GM19467 (cell line): ENCODE measurements around the gene C1orf52.

Source experiments
- ATAC-seq: cut with Tn5 transposase; IDR thresholded peaks from one replicate; pipeline ENCODE4 v1.9.1; 2021; ENCODE audit warnings: mild to moderate bottlenecking, moderate library complexity; ENCODE audit not compliant: unreplicated experiment

C1orf52 gene

DNA sequence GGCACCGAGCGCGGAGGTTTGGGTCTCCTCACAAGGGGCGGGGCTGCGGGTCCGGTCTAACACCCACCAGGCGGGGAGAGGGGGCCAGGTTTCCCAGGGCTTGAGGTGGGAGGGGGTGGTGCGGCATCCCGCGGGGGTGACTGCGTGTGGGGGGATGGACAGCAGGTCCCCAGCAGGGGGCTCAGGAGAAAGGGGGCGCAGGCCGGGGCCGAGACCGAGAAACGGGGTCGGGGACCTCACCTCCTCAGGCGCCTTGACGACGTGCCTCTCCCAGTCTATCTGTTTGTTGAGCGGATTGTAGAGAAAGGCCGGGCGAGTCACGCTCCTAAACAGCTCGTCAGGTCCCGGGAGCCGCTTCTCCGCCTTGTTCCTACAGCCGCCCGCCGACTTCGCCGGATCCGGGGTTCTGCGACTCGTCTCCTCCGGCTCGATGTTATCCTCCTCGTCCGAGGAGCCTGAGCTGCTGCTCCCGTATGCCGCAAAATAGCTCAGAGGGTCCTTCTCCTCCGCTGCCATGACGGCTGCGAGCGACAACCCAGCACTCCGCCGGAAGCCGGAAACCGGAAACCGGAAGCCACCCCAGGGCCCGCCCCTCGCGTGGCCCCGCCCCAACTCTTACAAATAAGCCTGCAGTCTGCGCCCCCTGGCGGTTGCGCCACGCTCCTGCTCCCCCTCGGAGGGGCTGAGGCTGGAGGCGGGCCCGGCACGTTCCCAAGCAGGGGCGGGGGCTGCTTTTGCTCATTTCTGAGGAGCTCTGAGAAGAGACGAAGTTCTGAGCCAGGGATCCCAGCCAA, at the start of gene C1orf52:
Gene C1orf52, minus strand, starts transcription at position 545 of the 794 bp plus-strand sequence. Its CDS starts 29 bp downstream, at position 516.
- ATAC-seq, result peak; percentile 98

DNA sequence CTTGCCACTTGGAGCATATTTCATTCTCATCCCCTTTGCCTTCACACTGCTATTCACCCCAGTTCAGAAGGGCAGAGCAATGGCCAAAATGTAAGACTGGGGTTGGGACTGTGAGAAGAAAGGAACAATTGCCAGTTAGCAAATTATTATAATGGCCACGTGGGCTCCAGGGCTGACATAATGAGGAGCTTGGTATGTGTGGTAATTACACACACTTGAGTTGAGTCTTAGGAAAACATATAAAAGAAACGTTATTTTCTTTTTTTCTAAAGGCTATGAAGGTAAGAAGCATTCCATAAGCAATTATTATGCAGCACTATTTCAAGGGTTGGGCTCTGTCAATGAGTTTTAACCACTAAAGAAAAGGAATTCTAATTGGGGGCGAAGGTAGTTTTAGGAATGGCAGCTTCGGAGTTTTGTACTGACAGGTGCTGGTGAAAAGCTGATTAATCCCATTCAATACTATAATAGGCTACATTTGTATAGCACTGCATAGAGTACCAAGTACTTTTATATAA, 49.4 kb upstream of the C1orf52 start:
- no peak for ATAC-seq

DNA sequence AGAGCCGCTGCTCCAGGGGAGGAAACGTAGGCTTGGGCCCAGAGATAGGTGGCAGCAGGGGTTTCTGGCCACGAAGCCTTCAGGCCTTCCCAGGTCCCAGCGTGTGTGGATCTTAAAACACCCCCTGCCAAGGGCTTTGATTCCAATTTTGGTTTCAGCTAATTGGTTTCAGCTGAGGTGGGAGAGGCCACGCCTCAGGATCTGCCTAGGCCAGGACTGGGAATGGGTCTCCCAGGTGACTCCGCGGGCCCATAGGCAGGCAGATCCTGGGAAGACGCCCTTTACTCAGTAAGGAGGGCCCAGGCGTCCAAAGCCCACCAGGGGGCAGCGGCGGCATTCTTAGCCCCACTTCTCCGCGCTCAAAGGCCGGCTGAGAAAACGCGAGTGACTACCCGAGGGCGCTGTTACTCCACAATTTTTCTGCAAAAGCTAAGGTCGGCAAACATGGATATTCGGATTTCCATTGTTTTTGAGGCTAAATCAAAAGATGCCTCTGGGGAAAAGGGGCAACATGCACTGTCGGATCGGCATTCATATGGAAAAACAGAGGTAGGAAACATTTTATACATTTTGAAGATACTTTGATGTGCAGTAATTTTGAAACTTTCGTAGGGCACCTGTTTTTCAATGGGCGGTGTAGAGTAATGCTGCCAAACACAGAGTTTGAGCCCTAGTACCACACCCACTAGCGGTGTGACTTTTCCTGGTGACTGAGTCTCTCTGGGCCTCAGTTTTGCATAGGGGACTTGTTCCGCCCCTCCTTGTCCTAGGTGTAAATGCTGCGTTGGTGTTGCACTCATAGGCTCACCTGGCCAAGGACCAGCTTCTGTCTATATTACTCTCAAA, 48.7 kb upstream of the C1orf52 start:
- peak; percentile 75 for ATAC-seq

DNA sequence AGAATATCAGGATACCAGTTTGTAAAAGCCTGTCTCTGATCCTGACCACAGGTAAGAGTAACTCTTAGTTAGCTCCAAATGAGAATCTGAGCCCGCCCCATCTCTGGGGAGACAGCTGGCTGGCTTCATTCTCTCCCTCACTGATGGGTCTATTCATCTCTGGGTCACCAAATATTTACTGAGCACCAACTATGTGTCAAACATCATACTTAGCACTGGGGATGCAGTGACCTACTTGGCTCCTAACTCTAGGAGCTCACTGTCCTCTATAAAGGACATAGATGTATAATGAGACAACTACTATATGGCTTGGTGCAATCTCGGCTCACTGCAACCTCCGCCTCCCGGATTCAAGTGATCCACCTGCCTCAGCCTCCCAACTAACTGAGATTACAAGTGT, 46.8 kb upstream of the C1orf52 start:
- ATAC-seq, result no peak

DNA sequence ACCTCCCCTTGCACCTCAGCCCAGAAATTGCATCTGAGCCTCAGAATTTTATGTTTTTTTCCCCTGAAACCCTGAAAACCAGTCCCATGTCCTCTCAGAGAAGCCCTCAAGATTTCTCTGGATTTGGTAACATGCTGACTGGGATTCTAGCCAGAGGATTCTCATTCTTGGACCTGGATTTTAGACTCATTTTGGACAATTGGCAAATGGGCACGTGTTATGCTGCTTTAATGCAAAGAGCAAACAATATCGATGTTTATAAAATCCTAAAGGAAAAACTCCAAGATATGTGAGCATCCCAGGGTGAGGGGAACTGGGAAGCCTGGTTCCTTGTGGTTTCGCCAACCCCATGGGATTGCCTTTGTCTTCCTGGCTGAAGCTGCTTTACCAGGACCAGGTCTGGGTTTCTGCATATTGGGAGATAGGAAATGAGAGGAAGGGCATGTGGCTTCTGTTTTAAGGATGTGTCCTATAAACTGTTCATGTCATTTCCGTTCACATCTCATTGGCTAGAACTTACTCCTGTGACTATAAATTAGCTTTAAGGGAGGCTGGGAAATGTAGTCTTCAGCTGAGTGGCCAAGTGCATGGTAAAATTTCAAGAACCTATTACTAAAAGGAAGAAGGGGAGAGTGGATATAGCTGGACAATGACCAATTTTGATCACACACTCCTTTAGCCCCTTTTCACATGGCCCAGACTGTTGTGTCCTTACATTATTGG, 44.1 kb upstream of the C1orf52 start:
- no peak for ATAC-seq

DNA sequence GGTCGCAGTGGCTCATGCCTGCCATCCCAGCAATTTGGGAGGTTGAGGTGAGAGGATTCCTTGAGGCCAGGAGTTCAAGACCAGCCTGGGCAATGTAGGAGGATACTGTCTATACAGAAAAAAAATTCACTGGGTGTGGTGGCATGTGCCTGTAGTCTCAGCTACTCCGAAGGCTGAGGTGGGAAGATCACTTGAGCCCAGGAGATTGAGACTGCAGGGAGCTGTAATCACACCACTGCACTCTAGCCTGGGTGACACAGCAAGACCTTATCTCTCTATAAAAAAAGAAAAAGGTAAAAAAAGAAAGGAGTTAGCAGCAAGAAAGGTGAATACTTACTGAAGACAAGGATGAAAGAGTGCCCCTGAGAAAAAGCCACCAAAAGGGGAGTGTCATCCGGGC, 40.7 kb upstream of the C1orf52 start:
- no peak for ATAC-seq

DNA sequence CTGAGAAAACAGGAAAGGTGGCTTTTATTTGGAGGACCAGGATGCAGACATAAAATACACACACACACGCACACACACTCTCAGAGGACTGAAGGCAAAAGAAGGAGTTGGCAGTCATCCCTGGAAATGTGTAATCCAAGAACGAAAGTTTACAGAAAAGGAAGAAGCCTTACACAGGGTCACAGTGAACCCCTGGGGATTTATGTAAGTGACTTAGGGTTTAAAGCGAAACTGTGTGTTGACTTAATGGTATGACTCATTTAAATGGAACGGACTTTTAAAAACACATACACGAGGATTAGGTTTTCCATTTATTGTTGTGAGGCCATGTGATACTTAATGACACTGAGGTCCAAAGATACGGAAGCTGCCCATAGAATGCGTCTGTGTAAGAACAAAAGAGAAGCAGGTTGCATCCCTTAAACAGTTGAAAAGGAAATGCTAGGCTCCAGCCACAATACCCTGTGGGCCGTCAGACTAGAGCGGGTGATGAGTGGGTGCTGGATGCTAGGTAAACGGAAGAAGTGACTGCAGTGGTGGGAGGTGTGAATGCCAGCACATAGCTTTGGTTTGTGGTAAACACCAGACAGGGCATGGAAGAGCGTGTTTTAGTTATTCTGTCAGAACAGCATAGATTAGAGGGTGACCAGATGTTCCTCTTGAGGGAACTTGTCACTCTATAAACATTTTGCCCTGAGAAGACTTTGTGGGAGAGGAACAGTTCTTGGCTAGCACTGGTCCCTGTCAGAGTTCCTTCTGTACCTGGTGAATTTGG, 38.6 kb upstream of the C1orf52 start:
- peak; percentile 95 for ATAC-seq

DNA sequence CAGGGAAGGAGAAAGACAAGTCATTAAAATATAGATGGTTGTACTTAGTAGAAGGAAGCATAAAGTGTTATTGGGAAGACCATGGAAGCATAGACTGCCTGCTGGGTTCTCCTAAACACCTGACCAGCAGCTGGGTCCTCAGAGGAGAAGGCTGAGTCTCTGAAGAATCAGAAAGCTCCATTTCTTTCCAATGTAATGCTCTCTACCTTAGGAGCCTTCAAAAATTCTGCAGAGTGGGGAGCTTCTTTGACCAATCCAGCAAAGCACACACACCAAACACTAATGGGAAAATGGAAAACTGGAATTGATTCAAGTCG, 38.0 kb upstream of the C1orf52 start:
- no peak for ATAC-seq

DNA sequence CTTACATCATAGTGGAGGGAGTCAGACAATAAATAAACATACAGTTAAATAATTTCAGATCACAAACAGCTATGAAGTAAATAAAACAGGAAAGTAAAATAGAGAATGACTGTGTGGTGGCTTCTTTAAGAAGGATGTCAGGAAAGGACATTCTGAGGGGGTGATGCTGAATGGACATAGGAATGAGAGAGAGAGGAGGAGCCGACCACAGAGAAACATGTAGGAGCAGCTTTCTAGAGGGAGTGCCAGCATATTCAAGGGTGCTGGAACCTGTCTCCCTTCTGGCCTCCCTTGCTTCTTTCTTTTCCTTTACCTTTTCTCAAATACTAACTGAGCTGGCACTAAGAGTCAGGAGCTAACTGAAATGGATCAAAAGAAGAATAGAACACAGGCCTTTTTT, 37.5 kb upstream of the C1orf52 start:
- no peak for ATAC-seq

DNA sequence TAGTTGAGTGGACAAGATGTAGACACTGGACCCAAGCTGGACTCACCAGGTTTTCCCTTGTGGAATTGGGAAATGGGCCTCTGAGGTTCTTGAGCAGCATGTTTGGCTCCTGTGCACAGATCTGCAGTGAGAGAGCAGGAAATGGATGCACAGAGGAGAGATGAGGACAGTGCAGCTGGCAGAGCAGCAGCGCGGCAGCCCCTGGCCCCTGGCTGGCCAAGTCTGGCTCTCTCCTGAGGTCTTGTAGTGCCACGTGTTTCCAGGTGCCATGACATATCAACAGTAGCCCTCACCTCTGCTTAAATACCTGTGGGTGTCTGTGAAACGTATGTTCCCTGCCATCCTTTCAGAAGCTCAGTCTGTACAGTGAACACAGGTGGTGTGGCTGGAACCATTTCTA, 36.2 kb upstream of the C1orf52 start:
- ATAC-seq, result no peak

DNA sequence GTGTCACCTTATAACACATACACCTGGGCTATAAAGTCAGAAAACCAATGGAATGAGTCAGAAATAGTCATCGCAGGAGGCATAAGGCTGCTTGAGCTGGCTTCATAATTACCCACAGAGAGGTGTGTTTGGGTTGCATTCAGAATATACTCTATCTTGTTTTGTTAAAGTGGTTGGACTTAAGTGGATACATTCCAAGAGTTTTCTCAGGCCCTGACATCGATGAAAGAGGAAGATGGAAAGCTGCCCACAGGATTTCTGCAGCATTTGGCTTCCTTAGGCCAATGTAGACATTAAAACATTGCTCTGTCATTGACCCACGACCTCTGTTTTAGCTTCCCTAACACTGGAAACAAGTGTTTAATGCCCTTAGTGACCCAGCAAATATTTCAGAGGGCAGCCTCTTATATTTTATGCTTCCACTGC, 35.6 kb upstream of the C1orf52 start:
- no peak for ATAC-seq

DNA sequence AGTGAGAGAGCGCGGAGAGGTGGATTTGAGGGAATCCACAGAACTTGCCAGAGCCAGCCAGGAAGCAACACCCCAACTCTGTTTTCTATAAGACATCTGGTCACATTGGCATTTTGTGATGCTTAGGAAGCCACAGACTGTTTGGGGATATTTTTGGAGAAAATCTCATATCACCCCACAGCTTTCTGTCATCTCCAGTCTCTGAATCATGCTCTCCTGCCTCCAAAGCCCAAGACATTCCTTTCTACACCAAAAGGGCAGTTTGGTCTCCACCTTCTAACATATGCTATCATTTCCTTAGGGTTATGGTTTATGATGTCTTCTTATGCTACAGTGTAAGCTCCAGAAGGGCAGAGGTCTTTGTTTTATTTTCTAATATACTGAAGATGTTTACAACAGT, 31.4 kb upstream of the C1orf52 start:
- no peak for ATAC-seq

DNA sequence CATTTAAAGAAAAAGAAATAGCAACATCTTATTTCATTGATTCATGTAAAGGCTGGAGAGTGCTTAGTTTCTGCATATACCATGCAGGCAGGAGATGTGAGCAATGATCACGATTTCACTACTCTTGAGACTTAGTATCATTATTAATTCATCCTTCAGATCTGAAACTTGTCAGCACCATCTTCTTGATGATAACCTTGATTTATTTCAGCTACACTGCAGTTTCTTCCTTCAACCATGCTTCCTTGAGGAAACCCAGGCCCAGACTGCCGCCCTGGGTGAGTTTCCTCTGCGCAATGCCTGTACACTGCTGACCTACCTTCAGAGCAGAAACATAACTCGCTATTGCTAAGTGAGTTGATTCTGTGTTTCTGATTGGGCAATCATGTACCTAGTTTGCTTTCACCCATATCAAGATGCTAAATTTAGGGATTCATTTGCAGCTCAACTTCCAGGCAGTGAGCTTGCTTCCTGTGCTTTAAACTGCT, 30.4 kb upstream of the C1orf52 start:
- no peak for ATAC-seq

DNA sequence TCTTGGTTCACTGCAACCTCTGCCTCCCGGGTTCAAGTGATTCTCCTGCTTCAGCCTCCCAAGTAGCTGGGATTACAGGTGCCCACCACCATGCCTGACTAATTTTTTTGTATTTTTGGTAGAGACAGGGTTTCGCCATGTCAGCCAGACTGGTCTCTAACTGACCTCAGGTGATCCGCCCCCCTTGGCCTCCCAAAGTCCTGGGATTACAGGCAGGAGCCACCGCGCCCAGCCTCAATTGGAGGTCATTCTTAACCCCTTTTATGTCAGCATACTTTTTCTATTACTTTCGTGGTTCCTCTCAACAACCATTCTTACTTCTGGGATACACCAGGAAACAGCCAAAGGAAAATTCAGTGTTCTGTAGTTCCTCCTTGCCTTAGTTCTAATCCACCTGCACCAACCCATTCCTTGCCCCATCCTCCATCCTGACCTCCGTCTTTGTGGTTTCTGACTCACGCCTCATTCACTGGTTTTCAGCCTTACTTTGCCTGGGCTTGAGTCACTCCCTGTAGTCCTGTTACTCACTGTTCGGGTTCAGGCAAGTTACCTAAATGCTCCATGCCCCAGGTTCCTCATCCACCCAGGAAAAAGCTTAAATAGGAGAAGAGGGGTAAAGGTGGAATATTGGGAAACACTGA, 29.9 kb upstream of the C1orf52 start:
- ATAC-seq, result no peak

DNA sequence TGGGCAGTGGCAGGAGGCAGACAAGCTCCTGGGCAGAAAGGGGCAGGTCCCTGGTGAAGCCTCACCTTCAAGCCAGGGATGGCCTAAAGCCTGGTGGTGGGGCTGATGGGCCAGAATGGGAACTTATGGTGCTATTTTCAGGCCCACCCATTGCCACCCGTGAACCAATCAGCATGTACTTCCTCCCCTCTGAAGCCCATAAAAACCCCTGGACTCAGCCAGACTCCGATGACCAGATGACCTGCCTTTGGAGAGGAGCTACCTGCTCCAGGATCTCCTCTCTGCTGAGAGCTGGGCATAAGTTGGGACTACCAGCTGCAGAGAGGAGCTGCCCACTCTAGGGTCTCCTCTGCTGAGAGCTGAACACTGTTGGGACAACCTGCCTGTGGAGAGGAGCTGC, 24.7 kb upstream of the C1orf52 start:
- ATAC-seq, result no peak

DNA sequence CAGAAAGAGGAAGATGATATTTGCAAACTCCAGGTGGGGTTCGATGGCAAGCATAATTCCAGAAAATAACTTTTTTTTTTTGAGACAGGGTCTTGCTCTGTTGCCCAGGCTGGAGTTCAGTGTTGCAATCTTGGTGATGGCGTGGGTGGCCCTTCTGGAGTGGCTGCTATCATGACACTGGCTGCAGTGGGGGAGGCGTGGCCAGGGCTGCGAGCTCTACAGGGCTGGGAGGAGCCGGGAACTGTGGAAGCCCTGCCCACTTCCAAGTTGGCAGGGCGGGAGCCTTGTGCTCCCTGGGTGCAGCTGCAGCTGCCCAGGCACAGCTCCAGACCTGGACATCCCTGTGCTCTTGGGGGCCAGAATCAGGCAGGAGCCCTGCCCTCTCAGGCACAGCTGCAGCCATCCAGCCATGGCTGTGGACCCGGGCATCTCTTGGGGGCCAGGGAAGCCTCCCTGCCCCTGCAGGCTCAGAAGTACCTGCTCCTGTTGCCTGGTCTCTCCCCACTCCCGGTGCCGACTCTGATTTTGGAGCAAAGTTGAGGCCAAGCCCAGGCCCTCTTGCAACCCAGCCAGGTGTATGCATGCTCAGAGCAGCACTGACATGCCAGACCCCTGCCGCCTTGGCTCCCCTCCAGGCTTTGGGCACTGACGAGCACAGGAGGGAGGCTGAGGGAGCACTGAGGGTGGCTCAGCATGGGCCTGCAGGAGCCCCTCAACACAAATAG, 24.2 kb upstream of the C1orf52 start:
- no peak for ATAC-seq

DNA sequence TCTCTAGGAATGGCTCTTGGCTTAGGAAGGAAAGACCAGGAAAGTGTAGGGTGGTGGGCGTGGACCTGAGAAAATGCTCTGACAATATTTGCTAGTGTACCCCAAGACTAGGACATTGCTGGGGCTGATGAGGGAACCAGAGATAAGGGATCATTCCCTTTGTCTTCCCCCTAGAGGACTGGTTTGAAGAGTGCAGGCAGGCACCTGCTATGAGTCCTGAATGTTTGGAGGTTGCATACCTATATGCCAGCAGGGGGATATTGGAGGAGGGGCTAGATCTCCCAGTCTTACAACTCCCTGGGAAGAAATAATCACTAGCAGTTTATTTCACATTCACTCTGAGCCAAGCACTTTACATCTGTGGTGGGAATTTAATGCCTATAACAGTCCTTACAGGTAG, 23.0 kb upstream of the C1orf52 start:
- no peak for ATAC-seq

DNA sequence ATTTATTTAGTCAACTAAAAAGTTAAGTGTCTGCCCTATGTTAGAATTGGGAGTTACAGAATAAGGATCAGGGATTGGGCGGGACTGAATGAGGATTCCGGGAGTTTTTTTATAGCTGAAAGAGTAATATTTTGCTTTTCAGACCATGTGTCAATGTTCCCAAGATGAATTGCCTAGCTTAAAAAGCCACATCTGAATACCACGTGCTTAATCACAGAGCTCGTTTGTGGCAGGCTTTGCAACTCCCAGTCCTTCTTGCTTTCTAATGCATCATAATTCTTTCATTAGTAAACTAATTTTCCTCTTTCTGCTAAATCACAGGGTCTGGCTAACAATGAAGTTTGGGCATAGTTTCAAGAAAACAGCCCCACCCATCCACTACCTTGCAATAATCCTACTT, 21.2 kb upstream of the C1orf52 start:
- no peak for ATAC-seq

DNA sequence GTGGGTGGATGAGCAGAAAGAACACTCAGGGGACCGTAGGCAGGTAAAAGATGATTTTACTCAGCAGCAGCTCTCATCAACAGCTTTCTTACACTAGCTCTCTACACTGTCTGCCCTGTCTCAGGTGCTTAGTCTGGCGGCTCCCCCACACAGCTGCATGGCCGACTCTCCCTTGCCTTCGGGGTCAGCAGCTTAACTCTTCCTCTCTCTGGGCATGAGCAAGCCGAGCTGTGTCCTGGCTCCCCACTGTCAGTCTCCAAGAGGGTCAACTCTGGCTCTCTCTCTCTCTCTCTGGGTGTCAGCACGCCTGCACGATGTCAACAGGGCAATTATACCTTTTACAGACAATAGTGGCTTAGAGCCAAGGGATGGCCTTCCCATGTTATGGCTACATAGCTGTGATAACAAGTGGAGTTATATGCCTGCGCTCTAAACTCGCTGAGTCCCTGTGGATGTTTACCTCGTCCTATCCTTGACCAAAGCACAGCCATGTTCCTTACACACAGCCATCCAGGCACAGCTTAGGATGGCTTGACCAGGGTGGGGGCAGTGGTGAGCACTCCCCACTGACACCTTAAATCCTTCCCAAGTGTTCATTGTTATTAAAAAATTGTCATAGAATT, 20.1 kb upstream of the C1orf52 start:
- ATAC-seq, result no peak
